Fibroblast of skin of abdomen (primary cell): ENCODE measurements around the gene KRTDAP. TPM values are rescaled to one million over a fixed set of nuclear protein-coding genes. Genes with fewer than 3 reads are reported as not detected.

Experiments
- DNase-seq: peaks from one replicate; pipeline ENCODE4 v3.0.0-alpha.2; 2013
- polyA plus RNA-seq, 2 experiments: library from polyadenylated mRNA; unstranded; fragments of 120-200 nt; gene quantifications; one replicate each; pipeline ENCODE4 v1.2.1, GENCODE V29; 2013; ENCODE audit not compliant: insufficient read length in 2 of 2

KRTDAP gene
- polyA plus RNA-seq (2013, experiment 1 of 2; ENCODE audit: insufficient read length), result not detected
- not detected for polyA plus RNA-seq (2013, experiment 2 of 2; ENCODE audit: insufficient read length)

- DNase-seq, result no peak
Measured at GRCh38 chr19:35490364-35490763, at the start of gene KRTDAP. KRTDAP (minus strand) TSS chr19:35490464; CDS start chr19:35490442, 22 bp downstream.

- no peak for DNase-seq
Measured at GRCh38 chr19:35539850-35540249, 49.6 kb upstream of the KRTDAP start.

GRCh38 chr19:35539314-35539713 lies 49.0 kb upstream of the KRTDAP start:
- DNase-seq, result no peak

- DNase-seq, result no peak
Measured at GRCh38 chr19:35534803-35535480, 44.7 kb upstream of the KRTDAP start.

- peak; percentile 19 for DNase-seq
Measured at GRCh38 chr19:35533822-35534392, 43.6 kb upstream of the KRTDAP start.

- no peak for DNase-seq
Measured at GRCh38 chr19:35533201-35533821, 43.0 kb upstream of the KRTDAP start, which contains the start of gene GAPDHS. GAPDHS (plus strand) TSS chr19:35533456; CDS start chr19:35533528, 72 bp downstream.

- no peak for DNase-seq
Measured at GRCh38 chr19:35531291-35531690, 41.0 kb upstream of the KRTDAP start.

GRCh38 chr19:35529241-35530218 lies 39.3 kb upstream of the KRTDAP start:
- DNase-seq, result no peak

- peak; percentile 61 for DNase-seq
Measured at GRCh38 chr19:35528218-35529038, 38.2 kb upstream of the KRTDAP start, which contains the start of gene SBSN. SBSN (minus strand) TSS chr19:35528311; CDS start chr19:35528281, 30 bp downstream.

GRCh38 chr19:35525873-35526272 lies 35.6 kb upstream of the KRTDAP start:
- DNase-seq, result no peak

GRCh38 chr19:35524181-35524837 lies 34.0 kb upstream of the KRTDAP start:
- no peak for DNase-seq

- DNase-seq, result no peak
Measured at GRCh38 chr19:35522745-35523327, 32.6 kb upstream of the KRTDAP start.

- no peak for DNase-seq
Measured at GRCh38 chr19:35521124-35521743, 31.0 kb upstream of the KRTDAP start.

- peak; percentile 32 for DNase-seq
Measured at GRCh38 chr19:35519291-35519690, 29.0 kb upstream of the KRTDAP start.

GRCh38 chr19:35518313-35518712 lies 28.0 kb upstream of the KRTDAP start:
- DNase-seq, result peak; percentile 97

GRCh38 chr19:35517342-35517741 lies 27.1 kb upstream of the KRTDAP start:
- no peak for DNase-seq

- DNase-seq, result no peak
Measured at GRCh38 chr19:35516310-35516709, 26.0 kb upstream of the KRTDAP start.

- DNase-seq, result peak; percentile 8
Measured at GRCh38 chr19:35514282-35514809, 24.1 kb upstream of the KRTDAP start.

- DNase-seq, result peak; percentile 40
Measured at GRCh38 chr19:35513628-35514281, 23.5 kb upstream of the KRTDAP start, which contains the start of gene DMKN. DMKN (minus strand) TSS chr19:35513649; CDS start chr19:35513475, 174 bp downstream.
